Measurements from ENCODE around the gene BMPER. TPM values are rescaled to one million over a fixed set of nuclear protein-coding genes. Genes with fewer than 3 reads are reported as not detected.

The BMPER gene
- total and polyA plus RNA-seq, 2 donors from 2014 or later: 0.60 to 0.80 TPM

DNA sequence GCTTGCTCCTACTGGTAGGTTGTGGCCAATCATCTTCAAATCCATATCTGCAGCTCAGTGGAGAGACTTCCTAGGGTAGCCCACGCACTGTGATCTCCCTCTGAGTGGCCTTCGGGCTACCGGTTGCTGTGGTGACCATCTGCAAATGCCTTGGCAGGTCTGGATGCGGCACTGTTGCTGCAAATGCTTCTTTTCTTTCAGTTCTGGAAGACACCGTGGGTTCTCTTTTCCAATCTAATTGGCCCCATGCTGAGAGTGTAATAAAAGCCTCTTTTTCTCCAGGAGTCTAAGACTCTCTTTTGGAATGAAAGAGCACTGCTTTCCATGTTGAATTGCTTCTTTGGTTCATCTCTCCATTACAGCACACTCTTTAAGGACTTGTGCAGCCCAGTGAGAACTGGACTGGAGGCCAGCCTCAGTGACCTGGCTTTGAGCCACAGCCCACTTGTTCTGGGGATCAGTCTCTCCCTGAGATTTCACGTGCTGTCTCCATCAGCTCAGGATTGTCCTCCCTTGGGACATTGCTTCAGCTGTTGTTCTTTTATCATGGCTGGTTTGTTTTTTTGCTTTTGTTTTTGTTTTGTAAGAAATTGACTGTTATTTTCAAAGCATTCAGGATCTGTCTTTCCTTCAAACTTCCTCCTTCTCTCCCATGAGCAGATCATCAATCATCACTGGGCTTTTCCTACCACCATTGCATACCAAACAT lies 286.6 kb downstream of the BMPER start:
- Histone ChIP-seq H3K9me3 (ENCODE audit: control insufficient read depth in 2 of 3, insufficient read depth in 1 of 3, low read length in 3 of 3) (no peaks in the 10 kb centered on the region), H3K27ac (ENCODE audit: low read depth in 2 of 2, low read length in 2 of 2) (no peak overlapping the region), H3K36me3 (ENCODE audit: control insufficient read depth in 2 of 3, insufficient read depth in 3 of 3, low read length in 3 of 3) (no peaks in the 10 kb centered on the region), H3K4me3 (ENCODE audit: low read length in 3 of 3) (no peak overlapping the region), H3K9ac (ENCODE audit: low read length in 3 of 3) (no peak overlapping the region), H3K27me3 (ENCODE audit: control insufficient read depth, insufficient read depth, low read length) (no peaks in the 10 kb centered on the region), H3K4me1 (ENCODE audit: control insufficient read depth in 2 of 3, insufficient read depth in 2 of 3, low read depth in 1 of 3, low read length in 3 of 3) (no peaks in the 10 kb centered on the region)
- intact Hi-C loops (cut with DNase I): no loop called here
- DNase-seq (no peak), FAIRE-seq (no peak)
- TF ChIP-seq, protein P1, sequence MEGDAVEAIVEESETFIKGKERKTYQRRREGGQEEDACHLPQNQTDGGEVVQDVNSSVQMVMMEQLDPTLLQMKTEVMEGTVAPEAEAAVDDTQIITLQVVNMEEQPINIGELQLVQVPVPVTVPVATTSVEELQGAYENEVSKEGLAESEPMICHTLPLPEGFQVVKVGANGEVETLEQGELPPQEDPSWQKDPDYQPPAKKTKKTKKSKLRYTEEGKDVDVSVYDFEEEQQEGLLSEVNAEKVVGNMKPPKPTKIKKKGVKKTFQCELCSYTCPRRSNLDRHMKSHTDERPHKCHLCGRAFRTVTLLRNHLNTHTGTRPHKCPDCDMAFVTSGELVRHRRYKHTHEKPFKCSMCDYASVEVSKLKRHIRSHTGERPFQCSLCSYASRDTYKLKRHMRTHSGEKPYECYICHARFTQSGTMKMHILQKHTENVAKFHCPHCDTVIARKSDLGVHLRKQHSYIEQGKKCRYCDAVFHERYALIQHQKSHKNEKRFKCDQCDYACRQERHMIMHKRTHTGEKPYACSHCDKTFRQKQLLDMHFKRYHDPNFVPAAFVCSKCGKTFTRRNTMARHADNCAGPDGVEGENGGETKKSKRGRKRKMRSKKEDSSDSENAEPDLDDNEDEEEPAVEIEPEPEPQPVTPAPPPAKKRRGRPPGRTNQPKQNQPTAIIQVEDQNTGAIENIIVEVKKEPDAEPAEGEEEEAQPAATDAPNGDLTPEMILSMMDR (IDR thresholded peaks at IDR 0.05; ENCODE audit: borderline replicate concordance, extremely low read depth, insufficient read depth): no peak

DNA sequence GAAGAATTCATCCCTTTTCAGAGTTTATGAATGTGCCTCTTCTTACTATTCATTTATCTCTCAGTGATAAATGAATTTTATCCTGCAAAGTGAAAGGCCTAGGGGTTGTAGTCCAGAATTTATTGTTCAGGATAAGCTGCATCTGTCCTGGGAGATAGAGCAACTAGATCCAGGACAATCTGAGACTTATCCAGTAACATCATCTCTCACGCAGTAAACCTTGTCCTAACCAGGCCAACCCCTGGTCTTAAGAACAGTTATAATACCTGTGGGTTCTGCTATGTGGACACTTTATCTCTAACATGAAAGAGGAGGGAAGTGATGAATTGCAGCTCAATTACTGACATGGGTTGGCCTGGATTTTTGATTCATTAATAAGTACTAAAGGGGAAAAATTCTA lies 287.6 kb downstream of the BMPER start:
- Histone ChIP-seq H3K4me3 (ENCODE audit: low read length in 3 of 3) (no peak overlapping the region), H3K4me1 (ENCODE audit: control insufficient read depth in 2 of 3, insufficient read depth in 2 of 3, low read depth in 1 of 3, low read length in 3 of 3) (no peaks in the 10 kb centered on the region), H3K27me3 (ENCODE audit: control insufficient read depth, insufficient read depth, low read length) (no peaks in the 10 kb centered on the region), H3K9me3 (ENCODE audit: control insufficient read depth in 2 of 3, insufficient read depth in 1 of 3, low read length in 3 of 3) (no peaks in the 10 kb centered on the region), H3K9ac (ENCODE audit: low read length in 3 of 3) (no peak overlapping the region), H3K36me3 (ENCODE audit: control insufficient read depth in 2 of 3, insufficient read depth in 3 of 3, low read length in 3 of 3) (no peaks in the 10 kb centered on the region), H3K27ac (ENCODE audit: low read depth in 2 of 2, low read length in 2 of 2) (no peak overlapping the region)
- intact Hi-C loops (cut with DNase I): no loop called here
- DNase-seq (no peak), FAIRE-seq (no peak)
- TF ChIP-seq, protein P1 (IDR thresholded peaks at IDR 0.05; ENCODE audit: borderline replicate concordance, extremely low read depth, insufficient read depth): no peak

DNA sequence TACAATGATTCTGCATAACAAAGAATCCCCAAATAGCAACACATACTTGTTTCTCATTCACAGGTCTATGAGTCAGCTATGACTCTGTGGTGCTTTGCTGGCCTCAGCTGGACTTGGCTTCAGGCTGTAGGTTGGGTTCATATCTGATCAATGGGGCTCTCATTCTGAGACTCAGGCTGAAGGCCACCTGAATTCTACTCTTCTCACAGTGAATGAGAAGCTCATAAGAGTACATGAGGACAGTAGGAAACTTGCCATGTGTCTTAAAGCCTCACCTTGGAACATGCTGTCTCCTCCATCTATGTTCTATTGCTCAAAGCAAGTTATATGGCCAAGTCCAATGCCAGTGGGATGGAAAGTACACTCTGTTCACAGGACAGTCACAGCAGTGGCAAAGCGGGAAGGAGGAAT lies 292.9 kb downstream of the BMPER start:
- no peak overlapping the region for H3K27ac ChIP-seq (ENCODE audit: low read depth in 2 of 2, low read length in 2 of 2)
- H3K4me3 ChIP-seq (ENCODE audit: low read length in 3 of 3): no peak overlapping the region
- TF ChIP-seq, protein P1 (IDR thresholded peaks at IDR 0.05; ENCODE audit: borderline replicate concordance, extremely low read depth, insufficient read depth): no peak
- no peak overlapping the region for H3K9ac ChIP-seq (ENCODE audit: low read length in 3 of 3)
- DNase-seq (no peak), FAIRE-seq (no peak)
- intact Hi-C loops (cut with DNase I): no loop called here
- H3K9me3 ChIP-seq (ENCODE audit: control insufficient read depth in 2 of 3, insufficient read depth in 1 of 3, low read length in 3 of 3): no peaks in the 10 kb centered on the region
- H3K36me3 ChIP-seq (ENCODE audit: control insufficient read depth in 2 of 3, insufficient read depth in 3 of 3, low read length in 3 of 3): no peaks in the 10 kb centered on the region
- no peaks in the 10 kb centered on the region for H3K27me3 ChIP-seq (ENCODE audit: control insufficient read depth, insufficient read depth, low read length)
- H3K4me1 ChIP-seq (ENCODE audit: control insufficient read depth in 2 of 3, insufficient read depth in 2 of 3, low read depth in 1 of 3, low read length in 3 of 3): no peaks in the 10 kb centered on the region
